Lower leg skin (tissue), 4 donors: ENCODE data around the gene SCN1B. TPM values are rescaled to one million over a fixed set of nuclear protein-coding genes. Genes with fewer than 3 reads are reported as not detected.
A peak's percentile ranks its signal among the peaks of the same experiment; 100 is the strongest.

ENCODE experiments used
- DNase-seq, 2 donors: peaks; one replicate each; pipeline ENCODE4 v3.0.0-alpha.2; 2019; ENCODE audit warnings: low spot score in 2 of 2
- H3K4me3 ChIP-seq: fragments of 200-600 bp; sonication (generic); 2 replicates; pipeline ENCODE4 v1.5.1; 2017; ENCODE audit warnings: mild to moderate bottlenecking, low read depth; ENCODE audit not compliant: poor library complexity, severe bottlenecking
- POLR2A ChIP-seq, 2 donors: fragments of 450-650 bp; IDR thresholded peaks; one replicate each; pipeline ENCODE4 v1.6.1; 2016 to 2017; ENCODE audit warnings: antibody characterized with exemption in 2 of 2, mild to moderate bottlenecking in 1 of 2, moderate library complexity in 1 of 2
- WGBS, 2 donors: methylation state at CpG; one replicate each; pipeline ENCODE4 v1.1.5; 2018; 5-methylcytosine and 5-hydroxymethylcytosine counted together
- intact Hi-C: fragments of 100-400 bp; cut with DNase I; formaldehyde crosslinking; loops from one replicate; pipeline ENCODE4 v1.15.0; 2023; ENCODE audit warnings: low total_unique reads
- total RNA-seq, 4 donors: library from RNA; depleted of rRNA; stranded (reverse); fragments of >200 nt; gene quantifications; one replicate each; pipeline ENCODE4 v1.1.0, GENCODE V29; 2016
- TF ChIP-seq, protein P1 (sequence below), 3 donors: fragments of 450-650 bp; IDR thresholded peaks; one replicate each; pipeline ENCODE4 v1.5.1; 2016; ENCODE audit warnings: antibody characterized with exemption in 3 of 3, mild to moderate bottlenecking in 3 of 3, moderate library complexity in 2 of 3

Gene SCN1B
- total RNA-seq, 4 donors from 2014 or later = 1.1 to 4.4 (median 3.0) TPM

DNA sequence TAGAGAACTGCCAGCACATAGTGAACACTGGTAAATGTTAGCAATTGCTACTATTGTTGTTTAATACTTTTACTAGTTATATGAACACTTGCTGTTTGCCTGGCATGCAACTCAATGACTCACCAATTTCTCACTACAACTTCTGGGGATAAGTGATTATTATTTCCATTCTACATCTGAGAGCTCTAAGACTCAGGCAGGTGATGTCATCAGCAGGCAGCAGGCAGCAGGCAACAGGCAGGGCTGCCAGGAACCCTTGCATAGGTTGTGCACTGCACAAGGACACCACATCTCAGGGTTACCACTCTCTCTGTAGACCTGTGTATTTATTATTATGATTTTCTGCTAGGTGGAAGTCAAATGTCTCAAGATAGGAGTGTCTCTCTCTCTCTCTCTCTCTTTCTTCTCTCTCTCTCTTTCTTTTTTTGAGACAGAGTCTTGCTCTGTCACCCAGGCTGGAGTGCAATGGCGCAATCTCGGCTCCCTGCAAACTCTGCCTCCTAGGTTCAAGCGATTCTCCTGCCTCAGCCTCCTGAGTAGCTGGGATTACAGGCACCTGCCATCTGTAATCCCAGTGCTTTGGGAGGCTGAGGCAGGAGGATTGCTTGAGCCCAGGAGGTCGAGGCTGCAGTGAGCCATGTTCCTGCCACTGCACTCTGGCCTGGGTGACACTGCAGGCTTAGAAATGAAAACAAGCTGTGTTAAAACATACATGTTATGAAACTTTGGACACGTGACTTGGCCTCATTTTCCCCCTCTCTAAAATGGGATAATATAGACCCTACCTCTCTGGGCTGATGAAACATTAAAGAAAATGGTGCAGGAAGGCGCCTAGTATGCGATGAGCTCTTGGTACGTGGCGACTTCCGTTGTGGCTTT, 33.9 kb downstream of the SCN1B start:
- 75 to 82% methylated on average over 10 of the region's 10 CpGs for WGBS, 2 donors
- no peak for DNase-seq
- no peak overlapping the region for H3K4me3 ChIP-seq
- TF ChIP-seq POLR2A (IDR thresholded peaks at IDR 0.05) = no peak
- TF ChIP-seq, protein P1, sequence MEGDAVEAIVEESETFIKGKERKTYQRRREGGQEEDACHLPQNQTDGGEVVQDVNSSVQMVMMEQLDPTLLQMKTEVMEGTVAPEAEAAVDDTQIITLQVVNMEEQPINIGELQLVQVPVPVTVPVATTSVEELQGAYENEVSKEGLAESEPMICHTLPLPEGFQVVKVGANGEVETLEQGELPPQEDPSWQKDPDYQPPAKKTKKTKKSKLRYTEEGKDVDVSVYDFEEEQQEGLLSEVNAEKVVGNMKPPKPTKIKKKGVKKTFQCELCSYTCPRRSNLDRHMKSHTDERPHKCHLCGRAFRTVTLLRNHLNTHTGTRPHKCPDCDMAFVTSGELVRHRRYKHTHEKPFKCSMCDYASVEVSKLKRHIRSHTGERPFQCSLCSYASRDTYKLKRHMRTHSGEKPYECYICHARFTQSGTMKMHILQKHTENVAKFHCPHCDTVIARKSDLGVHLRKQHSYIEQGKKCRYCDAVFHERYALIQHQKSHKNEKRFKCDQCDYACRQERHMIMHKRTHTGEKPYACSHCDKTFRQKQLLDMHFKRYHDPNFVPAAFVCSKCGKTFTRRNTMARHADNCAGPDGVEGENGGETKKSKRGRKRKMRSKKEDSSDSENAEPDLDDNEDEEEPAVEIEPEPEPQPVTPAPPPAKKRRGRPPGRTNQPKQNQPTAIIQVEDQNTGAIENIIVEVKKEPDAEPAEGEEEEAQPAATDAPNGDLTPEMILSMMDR (IDR thresholded peaks at IDR 0.05) = no peak
- intact Hi-C loops = no loop called here

DNA sequence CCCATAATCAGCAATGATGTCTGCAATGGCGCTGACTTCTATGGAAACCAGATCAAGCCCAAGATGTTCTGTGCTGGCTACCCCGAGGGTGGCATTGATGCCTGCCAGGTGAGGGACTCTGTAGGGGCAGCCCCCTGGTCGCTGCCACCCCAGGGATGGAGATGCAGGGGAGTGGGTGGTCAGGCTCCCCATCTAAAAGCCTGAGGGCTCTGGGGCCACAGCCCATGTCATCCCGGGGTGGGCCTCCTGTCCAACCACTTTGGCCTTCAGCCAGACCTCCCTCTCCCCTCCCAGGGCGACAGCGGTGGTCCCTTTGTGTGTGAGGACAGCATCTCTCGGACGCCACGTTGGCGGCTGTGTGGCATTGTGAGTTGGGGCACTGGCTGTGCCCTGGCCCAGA, 35.3 kb downstream of the SCN1B start:
- intact Hi-C loops = loop anchor here (5.0 kb wide), 1 partner anchor 67 kb away; no protein-coding TSS in a partner anchor
- H3K4me3 ChIP-seq = no peak overlapping the region
- DNase-seq = no peak
- TF ChIP-seq, protein P1 (IDR thresholded peaks at IDR 0.05) = no peak
- TF ChIP-seq POLR2A (IDR thresholded peaks at IDR 0.05) = no peak
- WGBS, 2 donors = 81 to 87% methylated on average over 3 to 10 of the region's 10 CpGs

GRCh38 chr19:35066121-35066520, 35.9 kb downstream of the SCN1B start:
- WGBS, 2 donors = 89 to 92% methylated on average over 15 of the region's 15 CpGs
- intact Hi-C loops = loop anchor here (5.0 kb wide), 1 partner anchor 66 kb away; no protein-coding TSS in a partner anchor
- no peak for DNase-seq

DNA sequence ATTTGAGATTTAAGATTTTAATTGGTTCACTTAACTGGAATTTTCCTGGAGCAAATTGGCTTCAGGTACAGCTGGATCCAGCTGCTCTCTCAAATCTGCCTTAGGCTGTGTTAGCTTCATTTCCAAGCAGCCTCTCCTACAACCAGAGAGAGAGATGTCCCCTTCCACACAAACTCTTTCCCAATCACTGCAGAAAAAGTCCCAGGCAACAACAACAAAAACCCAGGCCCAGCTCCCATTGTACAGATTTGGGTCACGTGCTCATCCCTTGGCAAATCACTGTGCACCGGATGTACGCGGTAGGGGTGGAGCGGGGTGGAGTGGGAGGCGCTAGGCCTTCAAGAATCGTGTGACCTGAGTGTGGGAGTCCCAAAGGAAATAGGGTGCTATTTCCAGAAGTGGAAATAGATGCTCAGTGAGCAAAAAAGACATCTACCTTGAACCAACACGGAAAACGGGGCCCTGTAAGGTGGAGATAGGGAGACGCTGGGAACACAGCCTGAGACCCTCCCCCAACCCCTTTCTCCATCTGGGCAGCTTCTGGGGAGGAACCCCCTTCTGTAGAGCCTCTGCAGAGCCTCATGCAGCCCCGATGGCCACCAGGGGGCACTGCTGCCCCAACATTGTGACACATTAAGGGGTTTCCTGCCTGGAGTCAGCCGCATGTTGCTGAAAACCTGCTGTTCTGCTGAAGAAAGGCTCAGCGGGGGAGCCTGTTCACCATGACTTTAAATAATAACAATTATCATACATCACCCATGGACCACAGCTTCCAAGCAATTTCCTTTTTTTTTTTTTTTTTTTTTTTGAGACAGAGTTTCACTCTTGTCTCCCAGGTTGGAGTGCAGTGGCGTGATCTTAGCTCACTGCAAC, 36.7 kb downstream of the SCN1B start:
- no peak for TF ChIP-seq POLR2A (IDR thresholded peaks at IDR 0.05)
- TF ChIP-seq, protein P1 (IDR thresholded peaks at IDR 0.05) = peak in 1 of 3 donors; percentile 79
- WGBS, 2 donors = 12 to 15% methylated on average over 13 to 14 of the region's 14 CpGs
- intact Hi-C loops = loop anchor here (5.0 kb wide), 1 partner anchor 65 kb away; no protein-coding TSS in a partner anchor
- no peak overlapping the region for H3K4me3 ChIP-seq
- DNase-seq = peak; percentile 76 to 97

More at GRCh38 chr19:35066121-35066520, 35.9 kb downstream of the SCN1B start:
- no peak overlapping the region for H3K4me3 ChIP-seq
- TF ChIP-seq, protein P1 (IDR thresholded peaks at IDR 0.05) = no peak
- no peak for TF ChIP-seq POLR2A (IDR thresholded peaks at IDR 0.05)

GRCh38 chr19:35068941-35069634, 38.8 kb downstream of the SCN1B start:
- 71 to 82% methylated on average over 10 of the region's 10 CpGs for WGBS, 2 donors
- TF ChIP-seq POLR2A (IDR thresholded peaks at IDR 0.05) = no peak
- TF ChIP-seq, protein P1 (IDR thresholded peaks at IDR 0.05) = no peak
- DNase-seq = no peak
- H3K4me3 ChIP-seq = no peak overlapping the region
- intact Hi-C loops = loop anchor here (5.0 kb wide), 1 partner anchor 63 kb away; no protein-coding TSS in a partner anchor
